GM12892 (cell line): ENCODE measurements around the gene NFATC4.

ENCODE experiments used
- POLR2A ChIP-seq: IDR thresholded peaks from 2 replicates; pipeline ENCODE4 v1.6.1; 2011; ENCODE audit warnings: low read depth, low read length, control low read depth
- POLR2AphosphoS5 ChIP-seq: IDR thresholded peaks from 2 replicates; pipeline ENCODE4 v1.6.1; 2011; ENCODE audit warnings: low read depth, low read length, control low read depth
- TAF1 ChIP-seq: IDR thresholded peaks from 2 replicates; pipeline ENCODE4 v1.6.1; 2011; ENCODE audit warnings: low read depth, mild to moderate bottlenecking, control low read depth, low read length, borderline replicate concordance

DNA sequence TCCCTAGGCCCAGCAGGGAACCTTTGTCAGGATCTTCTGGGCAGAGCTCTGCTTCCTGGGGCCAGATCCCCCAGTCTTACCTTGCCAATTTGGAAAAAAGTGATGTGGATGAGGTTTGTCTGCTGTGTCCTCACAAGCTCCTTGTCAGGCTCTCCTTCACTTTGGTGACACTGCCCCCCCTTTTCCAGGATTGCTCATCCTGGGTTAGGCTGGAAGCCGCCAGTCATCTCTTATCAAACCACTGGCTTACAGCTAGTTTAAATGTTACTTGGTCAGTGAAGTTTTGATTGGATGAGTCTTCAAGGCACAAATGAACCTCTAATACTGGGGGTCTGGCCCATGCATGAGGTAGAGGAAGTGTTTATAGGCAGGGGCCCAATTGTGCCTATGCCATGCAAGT is 46.1 kb downstream of the NFATC4 start:
- TF ChIP-seq POLR2AphosphoS5 (no peak), POLR2A (no peak), TAF1 (no peak)
